Measurements from ENCODE around the gene U2AF2. TPM values are rescaled to one million over a fixed set of nuclear protein-coding genes. Genes with fewer than 3 reads are reported as not detected.

The U2AF2 gene
- polyA plus RNA-seq, 2 of the 4 experiments (the other 2 are of a cell fraction): 157 to 302 TPM

GRCh38 chr19:55703790-55704215 lies 49.0 kb downstream of the U2AF2 start:
- Histone ChIP-seq H3K9me3 (peaks cover 46% of the 10 kb centered on the region), H3K4me3 (no peak overlapping the region), H3K27ac (no peak overlapping the region), H3K4me2 (no peak overlapping the region), H3K4me1 (no peaks in the 10 kb centered on the region)
- no peak for FAIRE-seq
- WGBS (ENCODE audit: missing lambda C conversion rate): 92% methylated on average over 38 of the region's 38 CpGs
- ChIA-PET POLR2A (no interaction called here), CTCF (interaction anchor here (1.0 to 2.6 kb wide), 6 partner anchors 8 to 619 kb away, joined by 3 to 7 read pairs (median 4); no protein-coding TSS in a partner anchor)
- peak in 1 of 2 experiments; percentile 41 for DNase-seq (ENCODE audit: low read depth in 1 of 2, low spot score in 1 of 2)
- ATAC-seq: peak in 1 of 2 experiments; percentile 63; a peak in 3 of 6 replicates
- no peak for TF ChIP-seq GATA3 (IDR thresholded peaks at IDR 0.05; ENCODE audit: borderline replicate concordance)
- TF ChIP-seq RAD21 (conservative IDR thresholded peaks at IDR 0.05 in 1 of 2, IDR thresholded peaks at IDR 0.05 in 1 of 2): 0 out of 5 replicates have a peak, but pooled peaks of 1 of the 2 experiments have one; percentile 12

- FAIRE-seq (no peak), ATAC-seq (peak in 1 of 2 experiments; percentile 15; a peak in 2 of 6 replicates), DNase-seq (ENCODE audit: low read depth in 1 of 2, low spot score in 1 of 2) (no peak)
- Histone ChIP-seq H3K4me3 (no peak overlapping the region), H3K4me1 (no peaks in the 10 kb centered on the region), H3K4me2 (no peak overlapping the region), H3K9me3 (peaks cover 47% of the 10 kb centered on the region), H3K27ac (no peak overlapping the region)
- CTCF ChIA-PET: interaction anchor here (1.2 to 1.9 kb wide), 3 partner anchors 9 to 620 kb away, joined by 3 to 7 read pairs (median 4); no protein-coding TSS in a partner anchor
- WGBS (ENCODE audit: missing lambda C conversion rate): 94% methylated on average over 15 of the region's 15 CpGs
- TF ChIP-seq RFX5 (IDR thresholded peaks at IDR 0.05): no peak
- TF ChIP-seq EHMT2 (IDR thresholded peaks at IDR 0.05; ENCODE audit: low read depth): no peak
- TF ChIP-seq MAFK (IDR thresholded peaks at IDR 0.05; ENCODE audit: partially characterized antibody): no peak
- TF ChIP-seq HDAC2 (IDR thresholded peaks at IDR 0.05): no peak
- no peak for TF ChIP-seq KDM5A (IDR thresholded peaks at IDR 0.05)
- TF ChIP-seq, protein P1, sequence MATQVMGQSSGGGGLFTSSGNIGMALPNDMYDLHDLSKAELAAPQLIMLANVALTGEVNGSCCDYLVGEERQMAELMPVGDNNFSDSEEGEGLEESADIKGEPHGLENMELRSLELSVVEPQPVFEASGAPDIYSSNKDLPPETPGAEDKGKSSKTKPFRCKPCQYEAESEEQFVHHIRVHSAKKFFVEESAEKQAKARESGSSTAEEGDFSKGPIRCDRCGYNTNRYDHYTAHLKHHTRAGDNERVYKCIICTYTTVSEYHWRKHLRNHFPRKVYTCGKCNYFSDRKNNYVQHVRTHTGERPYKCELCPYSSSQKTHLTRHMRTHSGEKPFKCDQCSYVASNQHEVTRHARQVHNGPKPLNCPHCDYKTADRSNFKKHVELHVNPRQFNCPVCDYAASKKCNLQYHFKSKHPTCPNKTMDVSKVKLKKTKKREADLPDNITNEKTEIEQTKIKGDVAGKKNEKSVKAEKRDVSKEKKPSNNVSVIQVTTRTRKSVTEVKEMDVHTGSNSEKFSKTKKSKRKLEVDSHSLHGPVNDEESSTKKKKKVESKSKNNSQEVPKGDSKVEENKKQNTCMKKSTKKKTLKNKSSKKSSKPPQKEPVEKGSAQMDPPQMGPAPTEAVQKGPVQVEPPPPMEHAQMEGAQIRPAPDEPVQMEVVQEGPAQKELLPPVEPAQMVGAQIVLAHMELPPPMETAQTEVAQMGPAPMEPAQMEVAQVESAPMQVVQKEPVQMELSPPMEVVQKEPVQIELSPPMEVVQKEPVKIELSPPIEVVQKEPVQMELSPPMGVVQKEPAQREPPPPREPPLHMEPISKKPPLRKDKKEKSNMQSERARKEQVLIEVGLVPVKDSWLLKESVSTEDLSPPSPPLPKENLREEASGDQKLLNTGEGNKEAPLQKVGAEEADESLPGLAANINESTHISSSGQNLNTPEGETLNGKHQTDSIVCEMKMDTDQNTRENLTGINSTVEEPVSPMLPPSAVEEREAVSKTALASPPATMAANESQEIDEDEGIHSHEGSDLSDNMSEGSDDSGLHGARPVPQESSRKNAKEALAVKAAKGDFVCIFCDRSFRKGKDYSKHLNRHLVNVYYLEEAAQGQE (IDR thresholded peaks at IDR 0.05): no peak
- no peak for TF ChIP-seq TFCP2L1 (CRISPR knock-in tag; IDR thresholded peaks at IDR 0.05)
- no peak for TF ChIP-seq GATA3 (IDR thresholded peaks at IDR 0.05; ENCODE audit: borderline replicate concordance)
- no peak for TF ChIP-seq HOXB13 (CRISPR knock-in tag; IDR thresholded peaks at IDR 0.05; ENCODE audit: low read depth)
- TF ChIP-seq BHLHE40 (IDR thresholded peaks at IDR 0.05; ENCODE audit: low read depth, low read length): no peak
- TF ChIP-seq RCOR1 (IDR thresholded peaks at IDR 0.05; ENCODE audit: low read depth, low read length): no peak
- TF ChIP-seq ZSCAN20 (CRISPR knock-in tag; IDR thresholded peaks at IDR 0.05): no peak
- TF ChIP-seq HOXA7 (CRISPR knock-in tag; IDR thresholded peaks at IDR 0.05): no peak
- no peak for TF ChIP-seq NFE2L2 (conservative IDR thresholded peaks at IDR 0.05; ENCODE audit: low read length)
- POLR2A ChIA-PET: no interaction called here
Measured at GRCh38 chr19:55704494-55705245, 49.8 kb downstream of the U2AF2 start.

DNA sequence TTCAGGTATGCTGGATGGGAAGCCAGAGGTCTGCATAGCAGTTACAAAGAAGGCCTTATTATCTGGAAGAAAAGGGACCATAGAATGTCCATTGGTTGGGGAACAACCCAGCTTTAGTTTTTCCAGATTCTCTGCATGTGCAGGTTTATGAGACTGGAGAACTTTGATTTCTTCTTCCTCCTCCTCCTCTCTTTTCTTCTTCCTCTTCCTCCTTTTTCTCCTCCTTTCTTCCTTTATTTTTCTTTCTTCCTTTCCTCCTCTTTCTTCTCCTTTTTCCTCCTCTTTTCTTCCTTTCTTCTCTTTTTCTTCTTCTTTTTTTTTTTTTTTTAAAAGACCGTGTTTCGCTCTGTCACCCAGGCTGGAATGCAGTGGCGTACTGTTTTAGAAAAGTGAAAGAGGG lies 51.1 kb downstream of the U2AF2 start:
- WGBS (ENCODE audit: missing lambda C conversion rate): 89% methylated on average over 3 of the region's 3 CpGs
- Histone ChIP-seq H3K4me1 (no peaks in the 10 kb centered on the region), H3K27ac (no peak overlapping the region), H3K4me3 (no peak overlapping the region), H3K4me2 (no peak overlapping the region), H3K9me3 (peaks cover 47% of the 10 kb centered on the region)
- DNase-seq (ENCODE audit: low read depth in 1 of 2, low spot score in 1 of 2) (no peak), FAIRE-seq (no peak), ATAC-seq (no peak)
- no peak for TF ChIP-seq MYC (IDR thresholded peaks at IDR 0.05; ENCODE audit: borderline replicate concordance, low read length)
- TF ChIP-seq CEBPB (IDR thresholded peaks at IDR 0.05): no peak
- TF ChIP-seq, protein P2, sequence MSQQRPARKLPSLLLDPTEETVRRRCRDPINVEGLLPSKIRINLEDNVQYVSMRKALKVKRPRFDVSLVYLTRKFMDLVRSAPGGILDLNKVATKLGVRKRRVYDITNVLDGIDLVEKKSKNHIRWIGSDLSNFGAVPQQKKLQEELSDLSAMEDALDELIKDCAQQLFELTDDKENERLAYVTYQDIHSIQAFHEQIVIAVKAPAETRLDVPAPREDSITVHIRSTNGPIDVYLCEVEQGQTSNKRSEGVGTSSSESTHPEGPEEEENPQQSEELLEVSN (IDR thresholded peaks at IDR 0.05; ENCODE audit: borderline replicate concordance, low read depth): no peak
- no peak for TF ChIP-seq RNF2 (IDR thresholded peaks at IDR 0.05; ENCODE audit: borderline replicate concordance, low read depth)
- no peak for TF ChIP-seq BHLHE40 (IDR thresholded peaks at IDR 0.05; ENCODE audit: low read depth, low read length)
- TF ChIP-seq HES2 (IDR thresholded peaks at IDR 0.05): no peak
- TF ChIP-seq, protein P3, sequence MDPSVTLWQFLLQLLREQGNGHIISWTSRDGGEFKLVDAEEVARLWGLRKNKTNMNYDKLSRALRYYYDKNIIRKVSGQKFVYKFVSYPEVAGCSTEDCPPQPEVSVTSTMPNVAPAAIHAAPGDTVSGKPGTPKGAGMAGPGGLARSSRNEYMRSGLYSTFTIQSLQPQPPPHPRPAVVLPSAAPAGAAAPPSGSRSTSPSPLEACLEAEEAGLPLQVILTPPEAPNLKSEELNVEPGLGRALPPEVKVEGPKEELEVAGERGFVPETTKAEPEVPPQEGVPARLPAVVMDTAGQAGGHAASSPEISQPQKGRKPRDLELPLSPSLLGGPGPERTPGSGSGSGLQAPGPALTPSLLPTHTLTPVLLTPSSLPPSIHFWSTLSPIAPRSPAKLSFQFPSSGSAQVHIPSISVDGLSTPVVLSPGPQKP (IDR thresholded peaks at IDR 0.05; ENCODE audit: low read depth, low read length): no peak
- no peak for TF ChIP-seq HEYL (CRISPR knock-in tag; IDR thresholded peaks at IDR 0.05)
- TF ChIP-seq ATOH8 (CRISPR knock-in tag; IDR thresholded peaks at IDR 0.05; ENCODE audit: low read depth): no peak
- CTCF ChIA-PET: no interaction called here
- POLR2A ChIA-PET: no interaction called here
